GM23338 (cell line): Measurements from ENCODE around the gene RPL22. TPM values are rescaled to one million over a fixed set of nuclear protein-coding genes. Genes with fewer than 3 reads are reported as not detected.

Experiments
- ATAC-seq: fragments of 200-7000 bp; cut with Tn5 transposase; 3 replicates; pipeline ENCODE4 v1.9.1; 2020
- DNase-seq: peaks from one replicate; pipeline ENCODE4 v3.0.0-alpha.2; 2015; ENCODE audit warnings: low spot score
- H2AFZ ChIP-seq: fragments of 200-600 bp; sonication (generic); 2 replicates; pipeline ENCODE4 v1.8.0; 2016; ENCODE audit warnings: antibody characterized with exemption, mild to moderate bottlenecking, moderate library complexity
- H3F3A ChIP-seq: fragments of 200-600 bp; sonication (generic); replicated peaks from 2 replicates; pipeline ENCODE4 v1.8.0; 2017; ENCODE audit warnings: antibody characterized with exemption, mixed run types, low read depth
- H3K27ac ChIP-seq: fragments of 200-600 bp; sonication (generic); 2 replicates; pipeline ENCODE4 v1.6.1; 2016; ENCODE audit warnings: low read depth
- H3K27me3 ChIP-seq: fragments of 200-600 bp; sonication (generic); 2 replicates; pipeline ENCODE4 v1.8.0; 2016; ENCODE audit warnings: mild to moderate bottlenecking, mixed run types, moderate library complexity; ENCODE audit not compliant: insufficient read depth
- H3K36me3 ChIP-seq: fragments of 200-600 bp; sonication (generic); 2 replicates; pipeline ENCODE4 v1.8.0; 2016; ENCODE audit warnings: mild to moderate bottlenecking; ENCODE audit not compliant: insufficient read depth
- H3K4me1 ChIP-seq: fragments of 200-600 bp; sonication (generic); 2 replicates; pipeline ENCODE4 v1.8.0; 2016; ENCODE audit warnings: mild to moderate bottlenecking, moderate library complexity; ENCODE audit not compliant: insufficient read depth
- H3K4me2 ChIP-seq: fragments of 200-600 bp; sonication (generic); 2 replicates; pipeline ENCODE4 v1.7.1; 2017; ENCODE audit warnings: mixed run types
- H3K4me3 ChIP-seq: fragments of 200-600 bp; sonication (generic); 2 replicates; pipeline ENCODE4 v1.6.1; 2016; ENCODE audit warnings: mixed run types
- H3K79me2 ChIP-seq: fragments of 200-600 bp; sonication (generic); replicated peaks from 2 replicates; pipeline ENCODE4 v1.8.0; 2017; ENCODE audit warnings: mild to moderate bottlenecking; ENCODE audit not compliant: insufficient read depth
- H3K9me2 ChIP-seq: fragments of 200-600 bp; sonication (generic); 2 replicates; pipeline ENCODE4 v1.8.0; 2017; ENCODE audit not compliant: insufficient read depth
- H4K20me1 ChIP-seq: fragments of 200-600 bp; sonication (generic); replicated peaks from 2 replicates; pipeline ENCODE4 v1.8.0; 2017; ENCODE audit warnings: mild to moderate bottlenecking; ENCODE audit not compliant: insufficient read depth
- H3K27ac Mint-ChIP-seq: 2 replicates; pipeline ENCODE4 v1.8.0; 2020; ENCODE audit warnings: inconsistent platforms, mild to moderate bottlenecking, moderate library complexity, mixed read lengths
- H3K27me3 Mint-ChIP-seq: 3 replicates; pipeline ENCODE4 v1.8.0; 2022; ENCODE audit warnings: low read depth, mild to moderate bottlenecking, moderate library complexity, mixed read lengths, inconsistent platforms; ENCODE audit not compliant: insufficient read depth, poor library complexity
- H3K36me3 Mint-ChIP-seq: 3 replicates; pipeline ENCODE4 v1.8.0; 2021; ENCODE audit warnings: low read depth, mild to moderate bottlenecking, inconsistent platforms, moderate library complexity, mixed read lengths
- H3K4me1 Mint-ChIP-seq: 3 replicates; pipeline ENCODE4 v1.8.0; 2020; ENCODE audit warnings: mild to moderate bottlenecking, inconsistent platforms, mixed read lengths
- H3K4me3 Mint-ChIP-seq: 3 replicates; pipeline ENCODE4 v1.8.0; 2021; ENCODE audit warnings: moderate library complexity, mild to moderate bottlenecking, inconsistent platforms, mixed read lengths
- H3K9me3 Mint-ChIP-seq: 3 replicates; pipeline ENCODE4 v1.8.0; 2020; ENCODE audit warnings: moderate library complexity, mild to moderate bottlenecking, inconsistent platforms, mixed read lengths
- CREB1 ChIP-seq: fragments of 250-450 bp; sonication (Bioruptor Pico); IDR thresholded peaks from 2 replicates; pipeline ENCODE4 v1.5.0; 2020; ENCODE audit warnings: low read depth, mild to moderate bottlenecking, moderate library complexity
- EZH2 ChIP-seq: fragments of 200-600 bp; sonication (generic); IDR thresholded peaks from one replicate; pipeline ENCODE4 v1.8.0; 2017; ENCODE audit warnings: antibody characterized with exemption, mild to moderate bottlenecking, low read depth; ENCODE audit not compliant: unreplicated experiment
- EZH2phosphoT487 ChIP-seq: fragments of 200-600 bp; sonication (generic); IDR thresholded peaks from one replicate; pipeline ENCODE4 v1.8.1; 2018; ENCODE audit warnings: antibody characterized with exemption; ENCODE audit not compliant: unreplicated experiment
- JUNB ChIP-seq: IDR thresholded peaks from one replicate; pipeline ENCODE4 v1.6.1; 2016; ENCODE audit warnings: antibody characterized with exemption; ENCODE audit not compliant: unreplicated experiment
- NANOG ChIP-seq: IDR thresholded peaks from 2 replicates; pipeline ENCODE4 v1.6.1; 2016; ENCODE audit warnings: antibody characterized with exemption, borderline replicate concordance
- STAT1 ChIP-seq: IDR thresholded peaks from one replicate; pipeline ENCODE4 v1.6.1; 2016; ENCODE audit warnings: antibody characterized with exemption; ENCODE audit not compliant: unreplicated experiment
- ZNF114 ChIP-seq: fragments of 250-450 bp; sonication (Bioruptor Pico); IDR thresholded peaks from 2 replicates; pipeline ENCODE4 v1.5.0; 2020; ENCODE audit warnings: mild to moderate bottlenecking, moderate library complexity
- ZNF331 ChIP-seq: fragments of 250-450 bp; sonication (Bioruptor Pico); IDR thresholded peaks from 2 replicates; pipeline ENCODE4 v1.5.0; 2020; ENCODE audit warnings: low read depth, mild to moderate bottlenecking, moderate library complexity
- polyA plus RNA-seq: library from polyadenylated mRNA; unstranded; fragments of >200 nt; fragmentation: Nextera tagmentation; extraction: Ambion mirVana; gene quantifications from 2 replicates; pipeline ENCODE4 v1.2.1, GENCODE V29; 2016
- total RNA-seq: library from RNA; depleted of rRNA; stranded (reverse); fragments of >200 nt; shearing (Covaris generic); gene quantifications from 2 replicates; pipeline ENCODE4 v1.2.3, GENCODE V29; 2014
- TF ChIP-seq, protein P1 (sequence below): IDR thresholded peaks from one replicate; pipeline ENCODE4 v1.6.1; 2018; ENCODE audit warnings: antibody characterized with exemption; ENCODE audit not compliant: unreplicated experiment
- TF ChIP-seq, protein P2 (sequence below), 2 experiments: fragments of 200-600 bp in 1 of 2; sonication (generic) in 1 of 2; conservative IDR thresholded peaks; 2 replicates each; pipeline versions ENCODE4 v1.5.1 to v1.6.1; 2016 to 2017; ENCODE audit warnings: antibody characterized with exemption in 2 of 2, low read depth in 2 of 2, mild to moderate bottlenecking in 2 of 2, moderate library complexity in 1 of 2

The RPL22 gene
- total and polyA plus RNA-seq, 2 experiments from 2014 or later: 145 to 818 TPM

DNA sequence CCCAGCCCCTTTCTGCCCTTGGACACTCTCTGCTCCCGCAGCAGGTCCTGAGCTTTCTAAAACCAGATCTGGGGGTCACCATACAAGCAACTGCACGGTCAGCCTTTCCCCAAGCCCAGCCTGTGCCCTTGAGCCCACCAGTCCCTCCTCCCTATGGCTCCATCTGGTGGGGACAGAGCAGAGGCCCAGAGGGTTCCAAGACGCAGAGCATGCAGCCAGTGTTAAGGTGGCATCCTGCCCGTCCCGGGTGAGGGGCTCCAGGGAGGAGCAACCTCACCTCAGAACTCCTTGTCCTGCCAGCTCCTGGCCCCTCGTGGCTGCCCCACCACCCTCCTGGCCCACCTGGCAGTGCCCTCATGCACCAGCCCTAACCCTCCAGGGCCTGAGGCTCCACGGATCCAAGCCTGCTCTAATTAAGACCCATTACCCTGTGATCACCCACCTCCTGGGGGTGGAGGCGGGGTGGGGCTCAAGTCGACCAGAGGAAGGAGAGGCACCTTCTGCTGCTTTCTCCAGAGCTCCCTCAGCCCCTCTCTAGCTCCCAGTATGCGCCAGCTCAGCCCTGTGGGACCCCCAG lies 27.8 kb downstream of the RPL22 start:
- ATAC-seq: peak; percentile 95
- H3K27ac Mint-ChIP-seq: no peak overlapping the region

DNA sequence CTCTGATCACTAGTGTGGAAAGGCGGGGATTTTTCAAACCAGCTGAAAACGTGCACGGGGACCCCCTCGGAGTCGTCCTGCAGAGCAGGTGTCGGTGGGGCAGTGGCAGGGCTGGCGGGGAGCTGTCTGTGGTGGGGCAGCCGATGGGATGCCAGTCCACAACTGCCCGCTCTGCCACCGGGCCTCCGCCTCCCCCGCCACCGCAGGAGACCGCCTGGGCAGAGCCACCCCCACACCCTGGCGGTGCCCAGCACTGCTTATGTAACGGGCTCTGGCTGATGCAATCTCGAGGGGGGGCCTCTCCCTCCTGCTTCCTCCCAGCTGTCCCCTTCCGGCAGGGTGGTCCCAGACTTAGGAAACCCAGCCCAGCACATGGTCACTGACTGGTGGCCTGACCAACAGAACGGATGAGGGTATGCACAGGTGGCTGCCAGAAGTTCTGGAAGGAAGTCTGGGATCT lies 28.6 kb downstream of the RPL22 start:
- ATAC-seq: no peak
- H3K9me3 Mint-ChIP-seq: no peaks in the 10 kb centered on the region

More for the DNA sequence above, 27.8 kb downstream of the RPL22 start:
- TF ChIP-seq, protein P1, sequence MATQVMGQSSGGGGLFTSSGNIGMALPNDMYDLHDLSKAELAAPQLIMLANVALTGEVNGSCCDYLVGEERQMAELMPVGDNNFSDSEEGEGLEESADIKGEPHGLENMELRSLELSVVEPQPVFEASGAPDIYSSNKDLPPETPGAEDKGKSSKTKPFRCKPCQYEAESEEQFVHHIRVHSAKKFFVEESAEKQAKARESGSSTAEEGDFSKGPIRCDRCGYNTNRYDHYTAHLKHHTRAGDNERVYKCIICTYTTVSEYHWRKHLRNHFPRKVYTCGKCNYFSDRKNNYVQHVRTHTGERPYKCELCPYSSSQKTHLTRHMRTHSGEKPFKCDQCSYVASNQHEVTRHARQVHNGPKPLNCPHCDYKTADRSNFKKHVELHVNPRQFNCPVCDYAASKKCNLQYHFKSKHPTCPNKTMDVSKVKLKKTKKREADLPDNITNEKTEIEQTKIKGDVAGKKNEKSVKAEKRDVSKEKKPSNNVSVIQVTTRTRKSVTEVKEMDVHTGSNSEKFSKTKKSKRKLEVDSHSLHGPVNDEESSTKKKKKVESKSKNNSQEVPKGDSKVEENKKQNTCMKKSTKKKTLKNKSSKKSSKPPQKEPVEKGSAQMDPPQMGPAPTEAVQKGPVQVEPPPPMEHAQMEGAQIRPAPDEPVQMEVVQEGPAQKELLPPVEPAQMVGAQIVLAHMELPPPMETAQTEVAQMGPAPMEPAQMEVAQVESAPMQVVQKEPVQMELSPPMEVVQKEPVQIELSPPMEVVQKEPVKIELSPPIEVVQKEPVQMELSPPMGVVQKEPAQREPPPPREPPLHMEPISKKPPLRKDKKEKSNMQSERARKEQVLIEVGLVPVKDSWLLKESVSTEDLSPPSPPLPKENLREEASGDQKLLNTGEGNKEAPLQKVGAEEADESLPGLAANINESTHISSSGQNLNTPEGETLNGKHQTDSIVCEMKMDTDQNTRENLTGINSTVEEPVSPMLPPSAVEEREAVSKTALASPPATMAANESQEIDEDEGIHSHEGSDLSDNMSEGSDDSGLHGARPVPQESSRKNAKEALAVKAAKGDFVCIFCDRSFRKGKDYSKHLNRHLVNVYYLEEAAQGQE: no peak
- TF ChIP-seq ZNF114 (CRISPR knock-in tag): no peak
- TF ChIP-seq STAT1: no peak
- TF ChIP-seq, protein P2, sequence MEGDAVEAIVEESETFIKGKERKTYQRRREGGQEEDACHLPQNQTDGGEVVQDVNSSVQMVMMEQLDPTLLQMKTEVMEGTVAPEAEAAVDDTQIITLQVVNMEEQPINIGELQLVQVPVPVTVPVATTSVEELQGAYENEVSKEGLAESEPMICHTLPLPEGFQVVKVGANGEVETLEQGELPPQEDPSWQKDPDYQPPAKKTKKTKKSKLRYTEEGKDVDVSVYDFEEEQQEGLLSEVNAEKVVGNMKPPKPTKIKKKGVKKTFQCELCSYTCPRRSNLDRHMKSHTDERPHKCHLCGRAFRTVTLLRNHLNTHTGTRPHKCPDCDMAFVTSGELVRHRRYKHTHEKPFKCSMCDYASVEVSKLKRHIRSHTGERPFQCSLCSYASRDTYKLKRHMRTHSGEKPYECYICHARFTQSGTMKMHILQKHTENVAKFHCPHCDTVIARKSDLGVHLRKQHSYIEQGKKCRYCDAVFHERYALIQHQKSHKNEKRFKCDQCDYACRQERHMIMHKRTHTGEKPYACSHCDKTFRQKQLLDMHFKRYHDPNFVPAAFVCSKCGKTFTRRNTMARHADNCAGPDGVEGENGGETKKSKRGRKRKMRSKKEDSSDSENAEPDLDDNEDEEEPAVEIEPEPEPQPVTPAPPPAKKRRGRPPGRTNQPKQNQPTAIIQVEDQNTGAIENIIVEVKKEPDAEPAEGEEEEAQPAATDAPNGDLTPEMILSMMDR (conservative IDR thresholded peaks at IDR 0.05; ENCODE audit: low read depth in 2 of 2): peak; percentile 50 to 81
- TF ChIP-seq JUNB: no peak
- TF ChIP-seq CREB1 (CRISPR knock-in tag): no peak
- no peak for TF ChIP-seq NANOG
- TF ChIP-seq EZH2phosphoT487: no peak
- TF ChIP-seq EZH2: no peak
- Histone ChIP-seq H3K9me2 (0 out of 2 replicates have a peak, but pooled peaks cover 6% of the 10 kb centered on the region), H3K4me3 (no peak overlapping the region), H3K4me1 (no peaks in the 10 kb centered on the region), H4K20me1 (no peaks in the 10 kb centered on the region), H3K4me2 (no peak overlapping the region), H2AFZ (no peak overlapping the region), H3K27ac (no peak overlapping the region), H3F3A (no peaks in the 10 kb centered on the region), H3K79me2 (no peaks in the 10 kb centered on the region), H3K27me3 (peaks cover under 1% of the 10 kb centered on the region; the same call in 1 of the 2 replicates), H3K36me3 (no peaks in the 10 kb centered on the region)
- Mint-ChIP-seq H3K4me3 (no peak overlapping the region), H3K36me3 (no peaks in the 10 kb centered on the region), H3K9me3 (no peaks in the 10 kb centered on the region), H3K4me1 (peaks cover 3% of the 10 kb centered on the region; the same call in 2 of the 3 replicates), H3K27me3 (peaks cover 9% of the 10 kb centered on the region)
- DNase-seq: peak; percentile 78

More for the DNA sequence above, 28.6 kb downstream of the RPL22 start:
- Mint-ChIP-seq H3K27me3 (peaks cover 6% of the 10 kb centered on the region), H3K4me1 (peaks cover 3% of the 10 kb centered on the region; the same call in 2 of the 3 replicates), H3K36me3 (no peaks in the 10 kb centered on the region), H3K27ac (no peak overlapping the region), H3K4me3 (no peak overlapping the region)
- Histone ChIP-seq H4K20me1 (no peaks in the 10 kb centered on the region), H3K79me2 (no peaks in the 10 kb centered on the region), H3F3A (no peaks in the 10 kb centered on the region), H3K9me2 (0 out of 2 replicates have a peak, but pooled peaks cover 3% of the 10 kb centered on the region), H3K27ac (no peak overlapping the region), H3K36me3 (no peaks in the 10 kb centered on the region), H3K4me3 (no peak overlapping the region), H3K4me2 (no peak overlapping the region), H2AFZ (no peak overlapping the region), H3K27me3 (no peaks in the 10 kb centered on the region), H3K4me1 (no peaks in the 10 kb centered on the region)
- TF ChIP-seq JUNB (no peak), ZNF331 (no peak), EZH2 (no peak), NANOG (no peak)
- DNase-seq: no peak
